ENCODE results near the gene ATP8B1. TPM values are rescaled to one million over a fixed set of nuclear protein-coding genes. Genes with fewer than 3 reads are reported as not detected.

Gene ATP8B1
- total RNA-seq, 1 experiment from 2014 or later, result 5.6 TPM

DNA sequence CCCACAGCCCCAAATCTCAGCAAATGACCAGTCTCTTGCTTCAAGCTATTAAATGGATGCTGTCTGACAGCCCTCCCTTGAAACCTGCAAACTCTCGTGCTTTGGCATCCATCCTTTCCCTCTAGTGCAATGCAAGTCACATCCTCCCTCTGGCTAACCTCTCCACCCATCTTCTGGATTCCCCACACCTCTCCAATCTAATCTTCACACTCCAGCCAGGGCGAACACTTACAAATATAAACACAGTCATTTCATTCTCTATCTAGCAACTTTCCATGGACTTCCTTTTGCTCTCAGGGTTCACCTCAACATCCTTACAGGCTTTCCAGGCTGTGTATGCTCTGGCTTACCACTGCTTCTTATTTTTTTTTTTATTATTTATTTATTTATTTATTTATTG, 171.4 kb downstream of the ATP8B1 start:
- DNase-seq (ENCODE audit: low spot score), result no peak
- Mint-ChIP-seq H3K9me3 (peaks cover 4% of the 10 kb centered on the region; the same call in 1 of the 2 replicates), H3K4me1 (peaks cover 14% of the 10 kb centered on the region), H3K4me3 (peak overlapping the region; percentile 91), H3K27ac (no peak overlapping the region), H3K27me3 (ENCODE audit: low read depth) (no peaks in the 10 kb centered on the region), H3K36me3 (peaks cover 7% of the 10 kb centered on the region)
- ATAC-seq, result no peak
- POLR2A ChIA-PET, result no interaction called here
- CTCF ChIA-PET, result interaction anchor here (1.2 kb wide), 1 partner anchor 118 kb away, joined by 3 read pairs; no protein-coding TSS in a partner anchor
- TF ChIP-seq, protein P1, sequence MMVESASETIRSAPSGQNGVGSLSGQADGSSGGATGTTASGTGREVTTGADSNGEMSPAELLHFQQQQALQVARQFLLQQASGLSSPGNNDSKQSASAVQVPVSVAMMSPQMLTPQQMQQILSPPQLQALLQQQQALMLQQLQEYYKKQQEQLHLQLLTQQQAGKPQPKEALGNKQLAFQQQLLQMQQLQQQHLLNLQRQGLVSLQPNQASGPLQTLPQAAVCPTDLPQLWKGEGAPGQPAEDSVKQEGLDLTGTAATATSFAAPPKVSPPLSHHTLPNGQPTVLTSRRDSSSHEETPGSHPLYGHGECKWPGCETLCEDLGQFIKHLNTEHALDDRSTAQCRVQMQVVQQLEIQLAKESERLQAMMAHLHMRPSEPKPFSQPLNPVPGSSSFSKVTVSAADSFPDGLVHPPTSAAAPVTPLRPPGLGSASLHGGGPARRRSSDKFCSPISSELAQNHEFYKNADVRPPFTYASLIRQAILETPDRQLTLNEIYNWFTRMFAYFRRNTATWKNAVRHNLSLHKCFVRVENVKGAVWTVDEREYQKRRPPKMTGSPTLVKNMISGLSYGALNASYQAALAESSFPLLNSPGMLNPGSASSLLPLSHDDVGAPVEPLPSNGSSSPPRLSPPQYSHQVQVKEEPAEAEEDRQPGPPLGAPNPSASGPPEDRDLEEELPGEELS (CRISPR knock-in tag; IDR thresholded peaks at IDR 0.05), result no peak
- TF ChIP-seq NFATC4 (CRISPR knock-in tag; IDR thresholded peaks at IDR 0.05) (no peak), OVOL2 (CRISPR knock-in tag; IDR thresholded peaks at IDR 0.05; ENCODE audit: borderline replicate concordance) (no peak)

DNA sequence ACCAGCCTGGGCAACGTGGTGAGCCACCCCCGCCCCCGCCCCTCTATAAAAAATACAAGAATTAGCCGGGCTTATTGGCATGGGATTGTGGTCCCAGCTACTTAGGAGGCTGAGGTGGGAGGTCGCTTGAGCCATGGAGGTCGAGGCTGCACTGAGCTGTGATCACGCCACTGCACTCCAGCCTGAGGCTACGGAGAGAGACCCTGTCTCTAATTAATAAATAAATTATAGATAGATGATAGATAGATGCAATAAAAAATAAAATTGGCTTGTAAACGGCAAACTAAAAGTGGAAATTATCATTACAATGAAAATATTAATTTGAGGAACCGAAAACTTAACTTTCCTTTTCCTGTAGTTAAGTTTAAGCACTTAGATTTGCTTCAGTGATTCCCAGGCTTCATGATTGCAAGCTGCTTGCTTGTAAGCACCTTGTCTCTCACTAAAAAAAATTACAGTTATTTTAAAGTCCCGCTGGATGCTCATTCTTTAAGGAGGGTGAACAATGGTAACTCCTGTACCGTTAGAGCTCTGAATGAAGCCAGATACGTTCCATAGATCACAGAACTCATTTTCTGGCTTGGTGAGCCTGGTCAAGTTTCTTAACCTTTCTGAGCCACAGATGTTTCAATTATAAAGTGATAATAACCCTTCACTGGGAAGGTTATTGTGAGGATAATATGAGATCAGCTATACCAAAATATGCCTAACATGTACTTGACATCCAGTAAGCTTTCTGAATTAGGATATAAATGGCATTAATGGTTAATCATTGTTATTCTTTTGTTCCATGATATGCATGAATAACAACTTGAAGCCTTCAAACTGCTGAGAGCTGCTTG, 172.1 kb downstream of the ATP8B1 start:
- Mint-ChIP-seq H3K9me3 (peaks cover 4% of the 10 kb centered on the region; the same call in 1 of the 2 replicates), H3K27me3 (ENCODE audit: low read depth) (no peaks in the 10 kb centered on the region), H3K36me3 (peaks cover 7% of the 10 kb centered on the region), H3K27ac (no peak overlapping the region), H3K4me1 (peaks cover 14% of the 10 kb centered on the region), H3K4me3 (peak overlapping the region; percentile 91)
- ATAC-seq (no peak), DNase-seq (ENCODE audit: low spot score) (no peak)
- POLR2A ChIA-PET, result interaction anchor here (1.8 kb wide), 1 partner anchor 9 kb away, joined by 5 read pairs; the partner anchor contains the start of gene NARS1
- CTCF ChIA-PET, result interaction anchor here (0.7 to 1.8 kb wide), 11 partner anchors 9 to 328 kb away, joined by 3 to 9 read pairs (median 4); partner anchors contain the start of genes ATP8B1 and NARS1
- TF ChIP-seq, protein P2, sequence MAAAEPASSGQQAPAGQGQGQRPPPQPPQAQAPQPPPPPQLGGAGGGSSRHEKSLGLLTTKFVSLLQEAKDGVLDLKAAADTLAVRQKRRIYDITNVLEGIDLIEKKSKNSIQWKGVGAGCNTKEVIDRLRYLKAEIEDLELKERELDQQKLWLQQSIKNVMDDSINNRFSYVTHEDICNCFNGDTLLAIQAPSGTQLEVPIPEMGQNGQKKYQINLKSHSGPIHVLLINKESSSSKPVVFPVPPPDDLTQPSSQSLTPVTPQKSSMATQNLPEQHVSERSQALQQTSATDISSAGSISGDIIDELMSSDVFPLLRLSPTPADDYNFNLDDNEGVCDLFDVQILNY (CRISPR knock-in tag; IDR thresholded peaks at IDR 0.05), result no peak
- TF ChIP-seq NFE2L1 (CRISPR knock-in tag; IDR thresholded peaks at IDR 0.05) (no peak), CBFB (CRISPR knock-in tag; IDR thresholded peaks at IDR 0.05; ENCODE audit: low read depth) (no peak), FOXP1 (CRISPR knock-in tag; IDR thresholded peaks at IDR 0.05; ENCODE audit: borderline replicate concordance) (no peak), ZNF317 (CRISPR knock-in tag; IDR thresholded peaks at IDR 0.05; ENCODE audit: borderline replicate concordance, low read depth) (no peak), GRHL2 (CRISPR knock-in tag; IDR thresholded peaks at IDR 0.05; ENCODE audit: insufficient replicate concordance, severe bottlenecking) (no peak), NR2C2 (CRISPR knock-in tag; IDR thresholded peaks at IDR 0.05) (no peak), RORB (CRISPR knock-in tag; IDR thresholded peaks at IDR 0.05) (no peak), TCF7 (CRISPR knock-in tag; IDR thresholded peaks at IDR 0.05; ENCODE audit: low read depth) (no peak)
- TF ChIP-seq, protein P3, sequence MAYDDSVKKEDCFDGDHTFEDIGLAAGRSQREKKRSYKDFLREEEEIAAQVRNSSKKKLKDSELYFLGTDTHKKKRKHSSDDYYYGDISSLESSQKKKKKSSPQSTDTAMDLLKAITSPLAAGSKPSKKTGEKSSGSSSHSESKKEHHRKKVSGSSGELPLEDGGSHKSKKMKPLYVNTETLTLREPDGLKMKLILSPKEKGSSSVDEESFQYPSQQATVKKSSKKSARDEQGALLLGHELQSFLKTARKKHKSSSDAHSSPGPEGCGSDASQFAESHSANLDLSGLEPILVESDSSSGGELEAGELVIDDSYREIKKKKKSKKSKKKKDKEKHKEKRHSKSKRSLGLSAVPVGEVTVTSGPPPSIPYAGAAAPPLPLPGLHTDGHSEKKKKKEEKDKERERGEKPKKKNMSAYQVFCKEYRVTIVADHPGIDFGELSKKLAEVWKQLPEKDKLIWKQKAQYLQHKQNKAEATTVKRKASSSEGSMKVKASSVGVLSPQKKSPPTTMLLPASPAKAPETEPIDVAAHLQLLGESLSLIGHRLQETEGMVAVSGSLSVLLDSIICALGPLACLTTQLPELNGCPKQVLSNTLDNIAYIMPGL (CRISPR knock-in tag; IDR thresholded peaks at IDR 0.05), result no peak
- TF ChIP-seq, protein P4, sequence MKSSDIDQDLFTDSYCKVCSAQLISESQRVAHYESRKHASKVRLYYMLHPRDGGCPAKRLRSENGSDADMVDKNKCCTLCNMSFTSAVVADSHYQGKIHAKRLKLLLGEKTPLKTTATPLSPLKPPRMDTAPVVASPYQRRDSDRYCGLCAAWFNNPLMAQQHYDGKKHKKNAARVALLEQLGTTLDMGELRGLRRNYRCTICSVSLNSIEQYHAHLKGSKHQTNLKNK (CRISPR knock-in tag; IDR thresholded peaks at IDR 0.05), result no peak
- TF ChIP-seq, protein P5, sequence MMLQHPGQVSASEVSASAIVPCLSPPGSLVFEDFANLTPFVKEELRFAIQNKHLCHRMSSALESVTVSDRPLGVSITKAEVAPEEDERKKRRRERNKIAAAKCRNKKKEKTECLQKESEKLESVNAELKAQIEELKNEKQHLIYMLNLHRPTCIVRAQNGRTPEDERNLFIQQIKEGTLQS (CRISPR knock-in tag; conservative IDR thresholded peaks at IDR 0.05), result no peak
- TF ChIP-seq, protein P6, sequence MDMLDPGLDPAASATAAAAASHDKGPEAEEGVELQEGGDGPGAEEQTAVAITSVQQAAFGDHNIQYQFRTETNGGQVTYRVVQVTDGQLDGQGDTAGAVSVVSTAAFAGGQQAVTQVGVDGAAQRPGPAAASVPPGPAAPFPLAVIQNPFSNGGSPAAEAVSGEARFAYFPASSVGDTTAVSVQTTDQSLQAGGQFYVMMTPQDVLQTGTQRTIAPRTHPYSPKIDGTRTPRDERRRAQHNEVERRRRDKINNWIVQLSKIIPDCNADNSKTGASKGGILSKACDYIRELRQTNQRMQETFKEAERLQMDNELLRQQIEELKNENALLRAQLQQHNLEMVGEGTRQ (CRISPR knock-in tag; IDR thresholded peaks at IDR 0.05), result no peak
- TF ChIP-seq, protein P7, sequence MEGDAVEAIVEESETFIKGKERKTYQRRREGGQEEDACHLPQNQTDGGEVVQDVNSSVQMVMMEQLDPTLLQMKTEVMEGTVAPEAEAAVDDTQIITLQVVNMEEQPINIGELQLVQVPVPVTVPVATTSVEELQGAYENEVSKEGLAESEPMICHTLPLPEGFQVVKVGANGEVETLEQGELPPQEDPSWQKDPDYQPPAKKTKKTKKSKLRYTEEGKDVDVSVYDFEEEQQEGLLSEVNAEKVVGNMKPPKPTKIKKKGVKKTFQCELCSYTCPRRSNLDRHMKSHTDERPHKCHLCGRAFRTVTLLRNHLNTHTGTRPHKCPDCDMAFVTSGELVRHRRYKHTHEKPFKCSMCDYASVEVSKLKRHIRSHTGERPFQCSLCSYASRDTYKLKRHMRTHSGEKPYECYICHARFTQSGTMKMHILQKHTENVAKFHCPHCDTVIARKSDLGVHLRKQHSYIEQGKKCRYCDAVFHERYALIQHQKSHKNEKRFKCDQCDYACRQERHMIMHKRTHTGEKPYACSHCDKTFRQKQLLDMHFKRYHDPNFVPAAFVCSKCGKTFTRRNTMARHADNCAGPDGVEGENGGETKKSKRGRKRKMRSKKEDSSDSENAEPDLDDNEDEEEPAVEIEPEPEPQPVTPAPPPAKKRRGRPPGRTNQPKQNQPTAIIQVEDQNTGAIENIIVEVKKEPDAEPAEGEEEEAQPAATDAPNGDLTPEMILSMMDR (IDR thresholded peaks at IDR 0.05), result no peak
- TF ChIP-seq, protein P8, sequence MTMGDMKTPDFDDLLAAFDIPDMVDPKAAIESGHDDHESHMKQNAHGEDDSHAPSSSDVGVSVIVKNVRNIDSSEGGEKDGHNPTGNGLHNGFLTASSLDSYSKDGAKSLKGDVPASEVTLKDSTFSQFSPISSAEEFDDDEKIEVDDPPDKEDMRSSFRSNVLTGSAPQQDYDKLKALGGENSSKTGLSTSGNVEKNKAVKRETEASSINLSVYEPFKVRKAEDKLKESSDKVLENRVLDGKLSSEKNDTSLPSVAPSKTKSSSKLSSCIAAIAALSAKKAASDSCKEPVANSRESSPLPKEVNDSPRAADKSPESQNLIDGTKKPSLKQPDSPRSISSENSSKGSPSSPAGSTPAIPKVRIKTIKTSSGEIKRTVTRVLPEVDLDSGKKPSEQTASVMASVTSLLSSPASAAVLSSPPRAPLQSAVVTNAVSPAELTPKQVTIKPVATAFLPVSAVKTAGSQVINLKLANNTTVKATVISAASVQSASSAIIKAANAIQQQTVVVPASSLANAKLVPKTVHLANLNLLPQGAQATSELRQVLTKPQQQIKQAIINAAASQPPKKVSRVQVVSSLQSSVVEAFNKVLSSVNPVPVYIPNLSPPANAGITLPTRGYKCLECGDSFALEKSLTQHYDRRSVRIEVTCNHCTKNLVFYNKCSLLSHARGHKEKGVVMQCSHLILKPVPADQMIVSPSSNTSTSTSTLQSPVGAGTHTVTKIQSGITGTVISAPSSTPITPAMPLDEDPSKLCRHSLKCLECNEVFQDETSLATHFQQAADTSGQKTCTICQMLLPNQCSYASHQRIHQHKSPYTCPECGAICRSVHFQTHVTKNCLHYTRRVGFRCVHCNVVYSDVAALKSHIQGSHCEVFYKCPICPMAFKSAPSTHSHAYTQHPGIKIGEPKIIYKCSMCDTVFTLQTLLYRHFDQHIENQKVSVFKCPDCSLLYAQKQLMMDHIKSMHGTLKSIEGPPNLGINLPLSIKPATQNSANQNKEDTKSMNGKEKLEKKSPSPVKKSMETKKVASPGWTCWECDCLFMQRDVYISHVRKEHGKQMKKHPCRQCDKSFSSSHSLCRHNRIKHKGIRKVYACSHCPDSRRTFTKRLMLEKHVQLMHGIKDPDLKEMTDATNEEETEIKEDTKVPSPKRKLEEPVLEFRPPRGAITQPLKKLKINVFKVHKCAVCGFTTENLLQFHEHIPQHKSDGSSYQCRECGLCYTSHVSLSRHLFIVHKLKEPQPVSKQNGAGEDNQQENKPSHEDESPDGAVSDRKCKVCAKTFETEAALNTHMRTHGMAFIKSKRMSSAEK (CRISPR knock-in tag; IDR thresholded peaks at IDR 0.05; ENCODE audit: borderline replicate concordance), result no peak
- TF ChIP-seq, protein P9, sequence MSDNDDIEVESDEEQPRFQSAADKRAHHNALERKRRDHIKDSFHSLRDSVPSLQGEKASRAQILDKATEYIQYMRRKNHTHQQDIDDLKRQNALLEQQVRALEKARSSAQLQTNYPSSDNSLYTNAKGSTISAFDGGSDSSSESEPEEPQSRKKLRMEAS (CRISPR knock-in tag; IDR thresholded peaks at IDR 0.05), result no peak
